HG03196 (cell line): ENCODE measurements around the gene COL18A1.
"Not testable (repeated sequence)": the region's sequence is repeated elsewhere in the genome, so short reads cannot be mapped to it uniquely, and the experiment has no call there.

ENCODE experiments used
- ATAC-seq: cut with Tn5 transposase; IDR thresholded peaks from one replicate; pipeline ENCODE4 v1.9.1; 2021; ENCODE audit not compliant: unreplicated experiment

Gene COL18A1

GRCh38 chr21:45366931-45367401, 38.0 kb upstream of the COL18A1 start:
- ATAC-seq = no peak

- ATAC-seq = no peak
These were observed 37.3 kb upstream of the COL18A1 start for GRCh38 chr21:45367402-45368351.

DNA sequence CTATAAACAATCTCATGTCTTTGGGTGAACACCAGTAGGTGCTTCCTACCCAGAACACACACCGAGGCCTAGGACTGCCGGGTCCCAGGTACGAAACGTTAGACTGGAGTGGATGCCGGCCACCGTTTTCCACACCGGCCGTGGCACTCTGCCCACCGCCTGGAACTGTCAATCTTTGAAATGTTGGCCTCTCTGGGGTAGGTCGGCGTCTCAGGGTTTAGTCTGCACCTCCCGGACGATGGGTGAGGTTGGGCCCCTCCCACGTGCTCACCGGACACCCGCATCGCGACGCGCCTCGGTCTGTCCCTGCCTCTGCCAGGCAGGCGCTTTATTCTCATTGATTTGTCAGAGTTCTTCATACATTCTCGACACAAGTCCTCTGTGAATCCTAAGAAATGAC, 35.9 kb upstream of the COL18A1 start:
- ATAC-seq = not testable (repeated sequence)

DNA sequence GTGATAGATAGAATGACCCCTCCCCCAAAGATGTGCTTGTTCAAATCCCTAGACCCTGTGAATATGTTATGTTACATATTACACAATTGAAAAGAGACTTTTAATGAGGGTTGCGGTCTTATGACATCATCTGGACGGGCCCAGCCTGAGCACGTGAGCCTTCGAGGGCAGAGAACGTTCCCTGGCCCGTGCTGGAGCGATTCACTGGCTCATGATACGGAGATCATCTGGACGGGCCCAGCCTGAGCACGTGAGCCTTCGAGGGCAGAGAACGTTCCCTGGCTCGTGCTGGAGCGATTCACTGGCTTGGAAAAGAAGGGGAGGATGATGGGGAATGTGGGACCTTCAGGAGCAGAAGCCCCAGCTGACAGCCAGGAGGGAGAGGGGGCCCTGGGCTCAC, 34.4 kb upstream of the COL18A1 start:
- ATAC-seq = no peak

DNA sequence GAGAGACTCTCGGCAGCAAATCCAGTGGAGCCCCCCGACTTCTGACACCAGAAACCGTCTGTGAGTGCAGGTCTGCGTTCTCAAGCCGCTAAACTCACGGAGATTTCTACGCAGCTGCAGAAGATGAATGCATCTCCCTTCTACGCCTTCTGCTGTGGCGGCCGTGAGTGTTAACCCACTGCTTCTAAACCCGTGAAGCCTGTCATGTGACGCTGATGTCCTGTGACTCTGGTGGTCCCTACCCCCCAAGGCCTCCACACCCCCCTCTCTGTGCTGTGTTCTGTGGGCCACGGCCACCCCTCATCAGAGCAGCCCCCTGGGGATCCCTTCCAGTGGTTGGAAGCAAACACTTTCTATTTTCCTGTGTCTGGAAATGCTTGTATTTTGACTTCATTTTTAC, 33.9 kb upstream of the COL18A1 start:
- ATAC-seq = no peak

GRCh38 chr21:45371655-45372054, 33.3 kb upstream of the COL18A1 start:
- ATAC-seq = no peak

GRCh38 chr21:45372732-45373355, 32.1 kb upstream of the COL18A1 start:
- no peak for ATAC-seq

GRCh38 chr21:45373991-45374816, 30.8 kb upstream of the COL18A1 start:
- no peak for ATAC-seq

DNA sequence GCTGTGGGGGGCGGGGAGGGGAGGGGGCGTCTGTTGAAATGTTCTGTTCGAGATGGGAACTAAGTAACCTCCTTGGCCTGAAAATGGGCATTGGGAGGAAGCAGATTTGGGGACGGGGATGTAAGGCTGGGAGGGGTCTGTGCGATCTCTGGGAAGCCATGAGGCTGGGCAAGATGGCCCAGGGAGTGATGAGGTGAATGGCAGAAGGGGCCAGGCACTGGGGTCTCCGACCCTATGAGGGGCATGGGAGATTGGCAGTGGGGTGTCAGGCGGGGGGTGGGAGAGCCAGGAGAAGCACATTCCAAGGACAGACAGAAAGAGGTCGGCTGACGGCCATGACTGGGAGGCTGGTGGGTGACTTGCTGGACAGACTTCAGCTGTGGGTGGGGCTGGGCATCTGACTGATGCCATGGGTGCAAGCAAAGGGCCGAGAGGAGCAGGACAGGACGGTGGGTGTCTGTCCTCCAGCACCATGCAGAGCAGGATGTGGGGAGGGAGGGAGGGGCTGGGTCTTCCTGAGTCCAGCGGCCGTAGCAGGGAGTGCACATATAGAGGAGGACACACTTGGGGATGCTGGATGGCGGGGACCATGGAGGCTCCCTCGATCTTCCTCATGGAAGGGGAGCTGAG, 30.0 kb upstream of the COL18A1 start:
- no peak for ATAC-seq

GRCh38 chr21:45376459-45377324, 28.3 kb upstream of the COL18A1 start:
- ATAC-seq = no peak

GRCh38 chr21:45377325-45377709, 27.6 kb upstream of the COL18A1 start:
- ATAC-seq = no peak

DNA sequence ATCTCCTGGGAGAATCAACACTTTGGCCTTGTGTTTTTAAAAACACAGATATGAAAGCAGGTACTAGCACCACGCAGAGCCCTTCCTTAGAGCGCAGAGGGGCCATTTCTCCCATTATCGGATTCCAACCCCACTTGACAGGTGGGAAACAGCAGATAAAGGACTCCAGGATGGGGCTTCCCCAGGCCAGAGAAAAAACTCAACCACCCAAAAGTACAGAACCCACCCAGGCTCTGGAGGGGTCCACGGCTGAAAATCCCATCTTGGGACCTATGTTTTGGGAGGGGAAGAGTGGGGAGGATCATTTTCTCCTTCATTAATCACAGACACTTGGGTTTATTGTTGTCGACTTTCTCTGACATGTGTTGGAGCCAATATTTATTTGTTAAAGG, 27.1 kb upstream of the COL18A1 start:
- no peak for ATAC-seq

DNA sequence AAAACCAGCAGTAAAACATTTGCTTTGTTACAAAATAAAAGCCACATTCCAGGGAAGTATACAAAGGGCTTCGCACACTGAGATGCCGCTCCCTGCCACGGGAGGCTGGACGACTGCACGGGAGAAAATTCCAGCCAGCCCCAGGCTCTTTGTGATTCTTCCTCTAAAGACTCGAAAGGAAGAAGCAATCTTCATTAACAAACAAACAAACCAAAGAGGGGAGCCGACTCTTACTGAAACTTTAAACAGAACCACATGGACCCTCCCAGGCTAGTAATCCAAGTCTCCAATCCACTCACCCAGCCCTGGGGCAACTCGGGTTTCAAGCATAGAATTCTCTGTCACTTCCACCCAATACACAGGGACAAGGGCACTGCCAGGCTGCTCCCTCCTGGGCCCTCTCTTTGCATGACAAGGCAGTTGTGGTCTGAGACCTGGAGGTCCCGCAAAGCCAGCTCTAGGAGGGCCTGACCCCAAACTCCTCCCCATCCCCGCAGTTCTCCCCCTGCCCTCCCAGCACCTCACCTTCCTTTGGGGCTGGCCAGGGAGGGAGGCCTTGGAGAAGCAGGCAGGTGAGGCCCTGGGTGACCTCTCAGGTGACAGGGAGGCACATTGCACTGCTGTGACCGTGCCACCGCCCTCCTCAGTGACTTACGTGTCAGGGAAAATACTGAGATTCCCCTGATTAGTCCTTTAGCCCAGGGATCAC, 26.6 kb upstream of the COL18A1 start:
- ATAC-seq = no peak

DNA sequence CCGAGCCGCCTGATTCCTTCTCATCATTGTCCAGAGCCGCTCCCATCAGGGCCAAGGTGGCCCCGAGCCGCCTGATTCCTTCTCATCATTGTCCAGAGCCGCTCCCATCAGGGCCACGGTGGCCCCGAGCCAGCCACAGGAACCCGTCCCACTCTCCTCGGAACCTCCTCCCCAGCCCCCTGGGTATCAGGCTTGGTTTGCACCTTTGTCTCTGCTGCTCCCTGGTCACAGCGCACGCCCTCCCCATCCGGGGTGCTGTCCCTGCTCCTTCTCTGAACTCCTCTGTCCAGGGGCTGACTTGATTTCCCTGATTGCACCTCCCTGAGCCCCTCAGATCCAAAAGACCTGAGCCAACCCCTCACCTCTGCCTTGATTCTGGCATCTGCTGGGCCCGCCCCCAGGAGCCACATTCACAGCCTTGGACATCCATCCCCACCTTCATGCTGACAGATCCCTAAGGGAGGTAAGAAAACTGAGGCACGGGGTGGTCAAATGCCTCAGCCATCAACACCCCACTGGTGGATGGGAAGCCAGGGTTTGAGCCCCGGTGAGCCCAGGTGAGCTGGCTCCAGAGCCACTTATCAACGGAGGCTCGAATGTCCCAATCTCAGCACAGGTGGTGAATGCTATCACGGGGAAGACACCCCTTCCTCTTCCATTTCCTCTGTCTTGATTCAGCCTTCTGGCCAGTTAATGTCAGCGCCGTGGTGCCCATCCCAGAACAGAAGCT, 25.6 kb upstream of the COL18A1 start:
- no peak for ATAC-seq

DNA sequence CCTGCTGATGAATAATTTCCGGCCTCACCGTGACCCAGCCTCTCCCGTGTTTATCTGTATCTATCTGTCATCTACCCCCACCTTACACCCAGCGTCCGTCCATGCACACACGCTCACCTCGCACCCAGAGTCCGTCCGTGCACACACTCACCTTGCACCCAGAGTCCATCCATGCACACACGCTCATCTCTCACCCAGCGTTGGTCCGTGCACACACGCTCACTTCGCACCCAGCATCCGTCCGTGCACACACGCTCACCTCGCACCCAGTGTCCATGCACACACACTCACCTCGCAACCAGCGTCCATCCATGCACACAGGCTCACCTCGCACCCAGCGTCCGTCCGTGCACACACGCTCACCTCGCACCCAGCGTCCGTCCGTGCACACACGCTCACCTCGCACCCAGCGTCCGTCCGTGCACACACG, 25.0 kb upstream of the COL18A1 start:
- no peak for ATAC-seq

GRCh38 chr21:45380566-45380965, 24.4 kb upstream of the COL18A1 start:
- no peak for ATAC-seq

- ATAC-seq = no peak
These were observed 23.8 kb upstream of the COL18A1 start for GRCh38 chr21:45381036-45381787.
